Stimulated activated CD8-positive, alpha-beta memory T cell treated with anti-CD3 and anti-CD28 coated beads, Interleukin-15, amount 100 ng/mL, for 24 hours (primary cell): ENCODE data around the gene MLH3.
"Not testable (repeated sequence)": the region's sequence is repeated elsewhere in the genome, so short reads cannot be mapped to it uniquely, and the experiment has no call there.

ENCODE experiments used
- DNase-seq: peaks from one replicate; pipeline ENCODE4 v3.0.0-alpha.2; 2020; ENCODE audit warnings: low read depth

Gene MLH3

DNA sequence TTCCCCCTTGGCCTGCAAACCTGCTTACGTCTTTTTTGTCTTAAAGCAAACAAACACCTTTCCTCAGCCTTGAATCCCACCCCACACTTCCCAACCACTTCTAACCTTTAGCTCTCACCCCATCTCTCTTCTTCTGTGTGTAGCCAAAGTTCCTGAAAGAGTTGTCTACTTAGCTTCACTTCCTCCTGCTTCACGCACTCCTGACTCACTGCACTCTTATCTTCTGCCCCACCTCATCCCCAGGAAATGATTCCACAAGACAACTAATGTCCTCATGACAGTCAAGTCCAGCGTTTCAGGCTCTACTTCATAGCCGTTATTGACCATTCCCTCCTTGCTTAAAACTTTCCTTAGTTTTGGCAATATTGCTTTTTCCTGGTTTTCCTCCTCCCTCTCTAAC is 26.2 kb downstream of the MLH3 start:
- no peak for DNase-seq

DNA sequence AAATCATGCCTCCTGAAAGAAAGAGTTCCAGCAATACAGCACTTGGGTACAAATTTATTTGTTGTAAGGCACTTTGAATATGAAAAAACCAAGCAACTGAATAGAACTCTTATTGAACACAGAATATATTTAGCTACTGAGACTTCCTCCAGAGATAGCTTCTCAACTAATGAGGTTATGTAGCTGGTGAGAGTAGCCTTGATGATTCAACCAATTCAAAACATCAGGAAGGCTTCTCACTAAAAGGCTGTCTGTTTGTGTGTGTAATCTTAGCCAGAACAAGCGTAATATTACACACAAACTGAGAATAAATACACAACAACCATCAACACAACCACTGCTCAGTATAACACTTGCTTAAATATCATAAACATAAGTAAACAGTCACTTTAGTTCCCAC is 28.2 kb downstream of the MLH3 start:
- no peak for DNase-seq

DNA sequence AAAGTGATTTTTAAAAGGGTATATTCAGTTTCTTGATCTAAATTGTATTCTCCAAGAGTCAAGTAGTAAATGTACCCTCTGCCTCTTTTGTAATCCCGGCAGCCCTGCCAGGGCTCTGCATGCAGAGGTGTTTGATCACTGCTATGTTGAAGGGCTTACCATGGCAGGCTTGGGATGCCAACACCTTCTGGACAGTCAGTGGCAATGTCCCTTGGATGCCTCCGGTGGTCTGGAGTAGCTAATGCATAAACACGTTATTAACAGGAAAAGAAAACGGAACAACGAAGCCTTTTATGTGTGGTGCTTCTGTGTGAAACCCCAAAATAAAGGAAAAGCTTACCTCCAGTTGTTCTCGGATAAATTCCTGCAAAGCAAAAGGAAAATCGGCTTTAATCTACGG is 28.6 kb downstream of the MLH3 start:
- no peak for DNase-seq

DNA sequence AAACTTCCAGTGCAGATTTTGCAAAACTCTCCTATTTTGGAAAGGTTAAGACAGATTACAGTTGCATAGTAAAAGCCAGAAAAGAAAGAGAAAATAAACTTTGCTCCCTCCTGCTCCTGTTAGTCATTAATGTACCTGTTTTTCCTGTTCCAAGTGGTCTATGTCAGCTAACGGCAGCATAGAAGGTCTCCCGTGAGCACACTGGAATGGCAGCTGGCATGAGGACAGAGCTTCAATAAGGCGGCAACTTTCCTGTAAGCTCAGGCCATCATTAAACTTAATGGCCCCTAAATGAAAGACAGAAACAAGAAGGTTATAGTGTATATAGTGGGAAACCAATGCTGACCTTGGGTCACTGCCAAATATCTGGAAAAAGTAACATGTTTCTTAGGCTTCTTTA is 32.6 kb downstream of the MLH3 start:
- no peak for DNase-seq

DNA sequence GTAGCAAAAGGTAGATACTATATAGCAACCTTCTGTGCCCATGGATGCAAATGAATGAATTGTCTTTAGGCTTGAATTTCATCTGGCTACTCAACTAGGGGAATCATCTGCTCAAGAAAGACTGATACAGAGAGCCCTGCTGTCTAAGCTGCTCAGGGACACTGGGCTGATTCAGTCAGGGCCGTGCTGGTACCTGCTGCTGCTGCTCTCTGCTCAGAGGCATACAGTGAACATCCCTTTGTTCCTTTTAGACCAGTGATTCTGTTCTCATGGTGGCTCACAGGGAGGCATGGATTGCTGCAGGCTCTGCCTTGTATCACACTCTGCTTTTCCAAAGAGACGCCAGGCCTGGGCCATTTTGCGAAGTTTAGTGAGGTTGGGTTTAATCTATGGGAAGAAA is 34.5 kb downstream of the MLH3 start:
- no peak for DNase-seq

DNA sequence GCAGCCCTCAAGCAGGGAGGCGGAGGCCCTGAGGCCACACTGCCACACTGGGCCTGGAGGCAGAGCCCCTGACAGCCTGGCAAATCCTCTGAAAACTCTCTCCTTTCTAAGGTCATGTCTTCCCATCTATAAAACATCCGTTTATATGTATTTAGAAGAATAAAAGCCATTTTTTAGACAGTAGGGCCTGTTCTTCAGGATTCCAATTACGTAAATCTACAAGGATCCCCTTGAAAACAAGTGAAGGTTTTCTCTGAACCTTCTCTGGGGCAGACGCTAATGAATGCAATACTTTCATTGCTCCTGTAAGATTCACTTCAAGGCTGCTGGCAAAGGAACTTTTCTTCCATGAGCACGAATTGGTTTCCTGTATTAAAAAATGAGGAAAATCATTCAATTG is 35.8 kb downstream of the MLH3 start:
- DNase-seq = no peak

DNA sequence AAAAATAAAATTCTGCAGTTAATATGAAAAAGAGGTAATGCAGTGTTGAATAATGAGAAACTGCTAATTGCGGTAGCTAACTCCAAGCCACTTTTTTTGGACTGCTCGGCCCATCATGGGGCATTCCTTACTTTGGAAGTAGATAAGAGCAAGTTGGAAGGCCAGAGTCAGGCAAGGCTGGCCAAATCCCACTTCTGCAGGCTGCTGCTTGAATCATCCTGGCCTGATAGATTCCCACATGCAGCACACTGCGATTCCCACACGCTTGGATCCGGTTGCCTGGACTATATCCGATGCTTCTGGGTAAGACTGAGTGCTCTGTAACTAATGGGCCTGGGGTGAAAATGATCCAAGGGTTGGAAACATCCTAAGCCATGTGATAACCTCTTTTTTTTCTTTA is 38.0 kb downstream of the MLH3 start:
- no peak for DNase-seq

DNA sequence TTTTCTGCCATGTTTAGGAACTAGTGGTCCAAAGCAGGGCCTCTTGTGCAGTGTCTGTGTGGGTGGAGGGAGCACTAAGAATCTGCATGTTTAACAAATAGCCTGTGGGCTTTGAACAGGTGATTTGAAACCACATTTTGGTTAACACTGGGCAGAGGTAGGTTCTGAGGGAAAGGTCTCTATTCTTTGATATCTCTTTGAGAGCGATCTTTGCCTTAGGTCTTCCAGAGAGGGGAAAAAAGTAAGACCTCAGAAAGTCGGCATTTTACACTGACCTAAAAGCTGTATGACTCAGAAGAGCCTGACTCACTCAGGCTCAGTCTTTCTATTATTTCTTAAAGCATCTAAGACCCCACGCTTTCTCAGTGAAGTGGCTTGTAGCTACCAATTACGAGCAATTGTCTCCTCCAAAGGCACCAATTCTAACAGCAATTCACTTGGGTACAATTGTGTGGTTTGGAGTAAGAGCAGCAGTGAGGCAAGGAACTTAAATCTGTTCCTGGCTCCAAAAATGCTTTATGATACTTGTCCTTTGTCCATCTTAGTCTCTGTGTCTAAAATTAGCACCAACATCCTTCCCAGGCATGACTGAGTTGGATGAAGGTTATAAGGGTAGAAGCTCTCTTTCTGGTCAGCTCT is 39.8 kb downstream of the MLH3 start:
- no peak for DNase-seq

DNA sequence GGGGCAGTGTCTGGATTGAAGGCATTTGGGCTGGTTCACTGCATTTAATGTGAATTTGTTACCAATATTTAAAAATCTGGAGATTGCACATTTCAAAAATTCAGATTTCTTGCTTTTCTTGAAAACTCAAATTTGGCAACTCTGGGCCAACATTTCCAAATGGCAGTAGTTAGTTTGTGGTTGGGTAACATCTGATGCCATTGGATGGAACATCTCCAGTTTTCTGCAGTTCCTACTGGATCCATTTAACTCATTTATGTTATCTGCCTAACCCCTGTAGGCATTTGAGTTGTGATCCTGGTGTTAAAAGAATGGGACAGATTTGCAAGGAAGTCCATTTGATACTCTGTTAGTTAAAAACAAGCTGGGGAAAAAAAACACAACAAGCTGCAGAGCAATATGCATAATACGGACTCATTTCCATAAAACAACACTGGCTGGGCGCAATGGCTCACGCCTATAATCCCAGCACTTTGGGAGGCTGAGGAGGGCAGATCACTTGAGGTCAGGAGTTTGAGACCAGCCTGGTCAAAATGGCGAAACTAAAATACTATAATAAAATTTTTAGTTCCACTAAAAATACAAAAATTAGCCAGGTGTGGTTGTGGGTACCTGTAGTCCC is 40.7 kb downstream of the MLH3 start:
- DNase-seq = no peak

DNA sequence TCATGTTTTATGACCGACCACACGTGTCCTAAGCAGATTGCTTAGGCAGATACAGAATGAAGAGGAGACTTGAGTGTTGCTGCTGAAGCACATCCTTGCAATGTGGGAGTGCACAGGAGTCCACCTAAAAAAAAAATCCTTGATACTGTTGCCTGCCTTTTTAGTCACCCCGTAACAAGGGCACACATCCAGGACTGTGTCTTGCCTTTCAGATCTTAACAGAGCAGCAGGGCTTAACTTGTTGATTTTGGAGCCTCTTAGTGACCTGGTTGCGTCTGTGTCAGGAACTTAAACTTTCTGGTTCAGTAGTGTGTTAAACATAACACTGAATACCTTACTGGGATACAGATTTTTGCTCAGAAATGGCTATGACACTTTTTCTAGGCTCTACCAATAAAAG is 42.1 kb downstream of the MLH3 start:
- DNase-seq = no peak

DNA sequence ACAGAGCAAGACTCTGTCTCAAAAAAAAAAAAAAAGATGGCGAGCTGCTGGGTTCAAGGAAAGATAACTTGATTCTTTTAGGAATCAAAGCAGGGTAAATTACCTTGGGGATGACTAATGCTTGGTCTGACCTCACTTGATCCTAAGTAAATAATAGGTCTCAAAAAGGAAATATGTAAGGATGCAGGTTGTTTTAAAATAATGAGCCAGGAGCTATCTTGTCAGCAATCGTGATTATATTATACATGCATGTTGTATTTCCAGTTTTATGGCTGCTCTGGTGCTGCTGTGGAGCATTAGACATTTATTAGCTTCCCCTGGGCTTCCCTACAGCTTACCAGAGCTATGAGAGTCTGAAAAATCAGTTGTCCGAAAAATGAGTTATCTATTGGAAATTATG is 45.9 kb downstream of the MLH3 start:
- DNase-seq = no peak

DNA sequence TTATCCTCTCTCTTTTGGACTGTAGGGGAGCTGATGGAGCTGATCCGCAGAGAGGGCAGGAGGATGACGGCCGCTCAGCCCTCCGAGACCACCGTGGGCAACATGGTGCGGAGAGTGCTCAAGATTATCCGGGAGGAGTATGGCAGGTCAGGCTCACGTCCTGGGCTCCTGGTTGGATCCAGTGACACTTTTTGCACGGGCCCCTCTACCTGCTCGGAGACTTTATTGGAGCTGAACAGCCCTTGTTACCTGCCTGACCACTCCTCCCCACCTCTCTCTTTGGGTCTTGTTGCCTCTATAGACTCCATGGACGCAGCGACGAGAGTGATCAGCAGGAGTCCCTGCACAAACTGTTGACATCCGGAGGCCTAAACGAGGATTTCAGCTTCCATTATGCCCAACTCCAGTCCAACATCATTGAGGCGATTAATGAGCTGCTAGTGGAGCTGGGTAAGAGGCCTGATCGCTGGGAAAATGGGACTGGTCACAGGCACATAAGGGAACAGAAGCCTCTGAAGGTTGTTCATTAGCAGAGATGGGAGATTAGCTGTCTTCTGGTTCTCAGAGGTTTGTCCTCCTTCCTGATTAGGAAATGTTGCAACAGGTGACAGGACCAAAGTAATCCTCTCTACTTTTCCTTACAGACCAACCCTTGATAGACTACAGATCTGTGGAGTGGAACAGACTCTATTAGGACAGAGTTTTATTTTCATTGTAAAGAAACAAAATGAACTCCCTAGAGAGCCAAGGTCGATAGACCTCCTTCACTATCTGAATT is 47.8 kb downstream of the MLH3 start:
- DNase-seq = no peak

DNA sequence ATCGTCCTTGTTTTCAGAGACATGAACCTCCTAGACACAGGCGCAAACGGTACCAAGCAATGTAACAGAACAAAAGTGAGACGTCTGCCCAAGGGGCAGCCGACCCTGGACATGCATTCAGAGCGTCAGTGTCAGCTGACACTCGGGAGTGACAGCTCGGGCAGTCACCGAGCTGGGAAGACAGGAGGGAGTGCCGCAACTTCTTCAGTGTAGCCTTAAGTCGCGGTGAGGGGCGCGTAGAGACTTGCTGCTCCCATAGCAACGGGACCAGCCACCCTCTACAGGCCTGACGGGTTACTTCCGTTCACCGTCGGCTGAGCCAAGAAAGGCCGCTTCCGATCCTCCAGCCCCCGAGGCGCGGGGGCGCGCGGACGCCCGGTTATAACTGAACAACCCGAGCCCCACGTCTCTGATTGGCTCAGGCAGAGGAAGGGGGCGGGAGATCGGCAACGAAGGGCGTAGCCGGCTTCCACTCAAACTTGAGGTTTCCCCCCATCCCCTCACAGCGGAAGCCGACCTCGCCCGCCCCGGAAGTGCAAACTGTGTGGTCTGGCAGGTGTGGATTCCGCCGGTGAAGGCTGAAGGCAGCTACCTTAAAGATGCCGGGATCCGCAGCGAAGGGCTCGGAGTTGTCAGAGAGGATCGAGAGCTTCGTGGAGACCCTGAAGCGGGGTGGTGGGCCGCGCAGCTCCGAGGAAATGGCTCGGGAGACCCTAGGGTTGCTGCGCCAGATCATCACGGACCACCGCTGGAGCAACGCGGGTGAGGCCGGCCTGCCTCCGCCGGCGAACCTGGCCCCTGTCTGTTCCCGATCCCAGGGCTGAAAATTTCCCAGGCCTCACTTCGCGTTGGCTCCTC is 48.6 kb downstream of the MLH3 start, which contains the start of gene EIF2B2:
EIF2B2 (plus strand) TSS at position 530 of the 858 bp plus-strand sequence; CDS start at position 600, 70 bp downstream.
- DNase-seq = peak; percentile 92

DNA sequence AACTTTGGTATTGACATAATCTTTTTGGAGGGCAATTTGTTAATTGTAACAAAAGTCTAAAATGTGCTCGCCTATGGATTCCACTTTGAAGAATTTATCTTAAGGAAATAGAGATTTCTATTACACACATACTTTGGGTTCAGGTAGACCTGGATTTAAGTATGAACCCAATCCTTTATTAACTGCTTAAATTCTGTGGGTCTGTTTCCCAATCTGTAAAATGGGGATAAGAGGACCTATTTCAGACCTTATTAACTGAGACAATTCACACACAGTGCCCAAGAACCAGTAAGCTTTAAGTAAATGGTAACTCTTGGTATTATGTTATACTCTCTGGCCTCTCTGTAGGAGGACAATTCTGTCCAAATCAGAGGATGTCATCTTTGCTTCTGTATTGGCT is 49.4 kb downstream of the MLH3 start:
- DNase-seq = no peak

DNA sequence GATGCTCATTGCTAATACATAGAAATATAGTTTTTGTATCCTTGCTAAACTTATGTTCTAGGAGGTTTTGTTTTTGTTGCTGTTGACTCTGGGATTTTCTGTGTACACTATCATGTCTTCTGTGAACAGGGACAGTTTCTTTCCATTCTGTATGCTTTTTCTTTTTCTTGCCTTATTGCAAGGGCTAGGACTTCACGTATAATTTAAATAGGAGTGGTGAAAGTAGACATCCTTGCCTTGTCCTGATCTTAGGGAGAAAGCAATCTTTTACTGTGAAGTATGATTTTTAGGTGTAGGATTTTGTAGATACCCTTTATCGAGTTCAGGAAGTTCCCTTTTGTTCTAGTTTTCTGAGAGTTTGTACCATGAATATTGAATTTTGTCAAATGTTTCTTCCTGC is 50.0 kb downstream of the MLH3 start:
- DNase-seq = no peak

DNA sequence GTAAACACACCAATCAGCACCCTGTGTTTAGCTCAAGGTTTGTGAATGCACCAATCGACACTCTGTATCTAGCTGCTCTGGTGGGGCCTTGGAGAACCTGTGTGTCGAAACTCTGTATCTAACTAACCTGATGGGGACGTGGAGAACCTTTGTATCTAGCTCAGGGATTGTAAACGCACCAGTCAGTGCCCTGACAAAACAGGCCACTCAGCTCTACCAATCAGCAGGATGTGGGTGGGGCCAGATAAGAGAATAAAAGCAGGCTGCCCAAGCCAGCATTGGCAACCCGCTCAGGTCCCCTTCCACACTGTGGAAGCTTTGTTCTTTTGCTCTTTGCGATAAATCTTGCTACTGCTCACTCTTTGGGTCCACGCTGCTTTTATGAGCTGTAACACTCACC is 55.5 kb downstream of the MLH3 start:
- not testable (repeated sequence) for DNase-seq

DNA sequence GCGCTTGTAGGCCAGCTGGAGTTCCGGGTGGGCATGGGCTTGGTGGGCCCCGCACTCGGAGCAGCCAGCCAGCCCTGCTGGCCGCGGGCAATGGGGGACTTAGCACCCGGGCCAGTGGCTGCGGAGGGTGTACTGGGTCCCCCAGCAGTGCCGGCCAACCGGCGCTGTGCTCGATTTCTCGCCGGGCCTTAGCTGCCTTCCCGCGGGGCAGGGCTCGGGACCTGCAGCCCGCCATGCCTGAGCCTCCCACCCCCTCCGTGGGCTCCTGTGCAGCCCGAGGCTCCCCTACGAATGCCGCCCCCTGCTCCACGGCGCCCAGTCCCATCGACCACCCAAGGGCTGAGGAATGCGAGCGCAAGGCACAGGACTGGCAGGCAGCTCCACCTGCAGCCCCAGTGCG is 57.1 kb downstream of the MLH3 start:
- not testable (repeated sequence) for DNase-seq

DNA sequence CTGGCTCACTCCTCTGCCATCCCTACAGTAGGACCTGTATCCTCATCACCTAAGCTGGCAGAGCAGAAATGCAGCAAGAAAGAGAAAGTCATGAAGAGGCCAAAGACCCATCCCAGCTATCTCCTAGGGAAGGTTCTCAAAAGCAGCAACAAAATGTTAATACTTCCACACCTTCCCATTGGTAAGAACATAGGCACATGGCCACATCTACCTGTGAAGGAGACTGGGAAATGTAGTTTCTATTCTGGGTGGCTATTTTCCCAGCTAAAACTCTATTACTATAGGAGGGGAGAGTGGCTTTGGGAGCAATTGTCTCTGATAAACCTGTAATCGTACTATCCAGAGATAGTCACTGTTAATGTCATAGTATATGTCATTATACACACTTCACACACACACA is 62.3 kb downstream of the MLH3 start:
- no peak for DNase-seq

DNA sequence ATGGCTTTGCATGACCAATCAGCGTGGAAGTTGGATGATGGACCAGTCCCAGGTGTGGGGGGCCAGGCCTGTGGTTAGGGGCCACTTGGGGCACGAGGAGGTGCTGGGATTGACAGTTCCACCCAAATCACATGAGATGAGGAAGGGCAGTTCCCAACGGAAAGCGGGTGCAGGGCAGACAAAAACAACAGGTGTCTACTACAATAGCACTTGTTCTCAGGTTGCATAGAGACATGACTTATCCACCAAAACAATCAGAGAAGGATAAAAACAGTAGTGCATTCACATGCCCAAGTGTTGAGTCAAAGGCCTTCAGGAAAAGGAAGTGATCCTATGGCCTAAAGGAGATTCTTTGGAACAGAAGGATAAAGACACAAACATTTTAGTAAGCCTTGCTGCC is 63.1 kb downstream of the MLH3 start:
- DNase-seq = no peak

DNA sequence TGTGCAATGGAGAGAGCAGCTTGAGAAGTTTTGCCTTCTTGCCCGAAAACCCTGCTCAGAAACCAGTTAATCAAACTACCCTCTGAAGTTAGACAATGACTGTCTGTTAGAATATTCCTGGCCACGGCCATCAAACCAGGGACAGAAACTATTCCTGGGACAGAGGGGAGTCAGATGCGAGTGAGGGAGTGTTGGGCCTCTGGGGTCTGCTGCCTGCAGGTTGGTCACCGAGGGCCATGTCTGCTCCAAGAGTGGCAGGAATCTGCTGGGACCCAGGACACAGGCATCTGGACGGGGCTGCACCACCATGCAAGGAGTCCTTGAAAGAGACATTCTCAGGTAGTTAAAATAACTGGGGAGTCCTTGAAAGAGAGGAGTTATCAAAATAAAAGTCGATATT is 65.5 kb downstream of the MLH3 start:
- DNase-seq = no peak

DNA sequence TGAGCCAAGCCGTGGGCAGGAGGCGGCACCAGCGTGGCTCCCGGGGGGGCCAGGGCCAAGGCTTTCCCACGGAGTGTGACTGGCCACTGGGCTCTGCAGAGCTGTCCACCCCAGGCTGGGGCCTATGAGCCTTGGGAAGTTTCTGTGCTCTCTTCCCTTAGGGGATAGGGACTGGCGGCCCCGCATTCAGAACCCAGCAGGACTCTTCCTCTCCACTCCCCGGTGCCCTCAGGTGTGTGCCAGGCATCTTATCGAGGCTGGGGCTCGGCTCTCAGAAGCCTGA is 66.3 kb downstream of the MLH3 start:
- DNase-seq = no peak

DNA sequence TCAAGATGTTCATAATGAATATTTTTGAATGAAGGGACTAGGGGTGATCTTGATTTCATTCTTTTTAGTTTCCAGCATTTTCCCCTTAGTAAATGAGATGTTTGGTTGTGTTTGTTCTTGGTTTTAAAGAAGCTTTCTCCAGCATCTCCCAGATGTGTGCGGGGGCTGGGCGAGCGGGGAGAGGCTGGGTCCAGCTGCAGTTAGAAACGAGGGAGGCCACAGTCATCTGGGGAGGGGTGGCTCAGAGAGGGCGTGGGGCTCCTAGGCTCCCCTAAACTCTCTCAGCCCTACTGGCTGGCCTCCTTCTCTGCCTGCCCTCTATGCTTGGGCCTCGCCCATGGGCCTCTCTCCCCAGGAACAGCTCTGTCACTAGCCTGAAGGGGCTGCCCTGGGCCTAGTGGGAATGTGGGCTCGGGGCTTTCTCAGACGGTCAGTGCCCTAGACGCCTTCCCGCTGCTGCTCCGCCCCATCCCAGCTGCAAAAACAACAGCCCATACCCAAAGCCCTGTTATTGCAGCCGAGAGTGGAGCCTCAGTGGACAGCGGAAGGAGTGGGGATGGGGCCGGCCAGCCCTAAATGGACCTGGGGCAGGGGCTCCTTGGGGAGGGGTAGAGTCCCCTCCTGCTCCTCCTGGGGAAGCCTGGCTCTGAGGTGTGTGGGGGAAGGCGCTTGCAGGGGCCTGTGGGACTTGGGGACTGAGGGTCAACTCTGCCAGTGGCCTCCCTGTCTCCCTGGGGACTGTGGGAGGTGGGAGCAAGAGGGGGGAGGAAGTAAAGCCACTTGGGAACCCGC is 66.8 kb downstream of the MLH3 start:
- no peak for DNase-seq
